DOHH2 (cell line): ENCODE results near the gene RABGAP1L.
A peak's percentile ranks its signal among the peaks of the same experiment; 100 is the strongest.

Experiments used
- H3F3A ChIP-seq: fragments of 200-600 bp; sonication (generic), shearing (Covaris generic); 2 replicates; pipeline ENCODE4 v1.6.0; 2016; ENCODE audit warnings: antibody characterized with exemption, mild to moderate bottlenecking; ENCODE audit not compliant: control insufficient read depth, insufficient read depth
- H3K27ac ChIP-seq: fragments of 200-600 bp; sonication (generic); 2 replicates; pipeline ENCODE4 v1.5.1; 2014; ENCODE audit warnings: low read depth, mild to moderate bottlenecking, low read length, moderate library complexity
- H3K27me3 ChIP-seq: fragments of 200-600 bp; sonication (generic); 2 replicates; pipeline ENCODE4 v1.6.1; 2014; ENCODE audit warnings: mild to moderate bottlenecking, low read length, mixed read lengths; ENCODE audit not compliant: control insufficient read depth
- H3K36me3 ChIP-seq: fragments of 200-600 bp; sonication (generic); 2 replicates; pipeline ENCODE4 v1.6.1; 2014; ENCODE audit warnings: mild to moderate bottlenecking, low read length, moderate library complexity, mixed read lengths; ENCODE audit not compliant: control insufficient read depth
- H3K4me1 ChIP-seq: fragments of 200-600 bp; sonication (generic); 2 replicates; pipeline ENCODE4 v1.6.1; 2014; ENCODE audit warnings: mild to moderate bottlenecking, low read length, mixed read lengths; ENCODE audit not compliant: control insufficient read depth
- H3K4me2 ChIP-seq: fragments of 200-600 bp; sonication (generic); 2 replicates; pipeline ENCODE4 v1.6.0; 2014; ENCODE audit warnings: mild to moderate bottlenecking, low read length, moderate library complexity
- H3K4me3 ChIP-seq: fragments of 200-600 bp; sonication (generic); 2 replicates; pipeline ENCODE4 v1.5.1; 2014; ENCODE audit warnings: mild to moderate bottlenecking, low read length, mixed read lengths
- H3K79me2 ChIP-seq: fragments of 200-600 bp; sonication (generic); 2 replicates; pipeline ENCODE4 v1.6.1; 2014; ENCODE audit warnings: mild to moderate bottlenecking, low read length, mixed read lengths; ENCODE audit not compliant: control insufficient read depth
- H3K9me2 ChIP-seq: fragments of 200-600 bp; sonication (generic); replicated peaks from 2 replicates; pipeline ENCODE4 v1.6.1; 2014; ENCODE audit warnings: mild to moderate bottlenecking, low read length, mixed read lengths; ENCODE audit not compliant: control insufficient read depth
- H3K9me3 ChIP-seq: fragments of 200-600 bp; sonication (generic); 2 replicates; pipeline ENCODE4 v1.6.1; 2014; ENCODE audit warnings: antibody characterized with exemption, low read length, mixed read lengths; ENCODE audit not compliant: control insufficient read depth, insufficient read depth
- H4K20me1 ChIP-seq: fragments of 200-600 bp; sonication (generic); 2 replicates; pipeline ENCODE4 v1.6.0; 2014; ENCODE audit warnings: low read depth, mild to moderate bottlenecking, antibody characterized with exemption, low read length, moderate library complexity; ENCODE audit not compliant: control insufficient read depth, insufficient read depth
- CTCF ChIP-seq: fragments of 200-600 bp; sonication (generic); IDR thresholded peaks from one replicate; pipeline ENCODE4 v1.5.1; 2014; ENCODE audit warnings: antibody characterized with exemption, mild to moderate bottlenecking, low read depth, low read length; ENCODE audit not compliant: poor library complexity, severe bottlenecking
- EZH2phosphoT487 ChIP-seq: fragments of 200-600 bp; sonication (generic); IDR thresholded peaks from 2 replicates; pipeline ENCODE4 v1.6.1; 2017; ENCODE audit warnings: borderline replicate concordance, mild to moderate bottlenecking, antibody characterized with exemption, low read length, moderate library complexity, mixed read lengths

The RABGAP1L gene

GRCh38 chr1:174786760-174787159 lies 627.4 kb downstream of the RABGAP1L start:
- peaks cover 29% of the 10 kb centered on the region for H3K4me1 ChIP-seq
- peaks cover 5% of the 10 kb centered on the region; the same call in 1 of the 2 replicates for H3K36me3 ChIP-seq
- H3K27ac ChIP-seq: no peak overlapping the region
- no peaks in the 10 kb centered on the region for H3F3A ChIP-seq
- H3K79me2 ChIP-seq: no peaks in the 10 kb centered on the region
- no peaks in the 10 kb centered on the region for H3K9me3 ChIP-seq
- H3K27me3 ChIP-seq: no peaks in the 10 kb centered on the region
- H4K20me1 ChIP-seq: no peaks in the 10 kb centered on the region
- no peak overlapping the region for H3K4me2 ChIP-seq
- TF ChIP-seq EZH2phosphoT487 (no peak), CTCF (no peak)
- H3K4me3 ChIP-seq: no peak overlapping the region
- H3K9me2 ChIP-seq: no peaks in the 10 kb centered on the region

- peak overlapping the region; percentile 9; the same call in 1 of the 2 replicates for H3K4me2 ChIP-seq
- H3K27ac ChIP-seq: no peak overlapping the region
- no peaks in the 10 kb centered on the region for H3F3A ChIP-seq
- no peaks in the 10 kb centered on the region for H3K9me2 ChIP-seq
- H3K79me2 ChIP-seq: no peaks in the 10 kb centered on the region
- TF ChIP-seq CTCF: no peak
- no peak for TF ChIP-seq EZH2phosphoT487
- no peak overlapping the region for H3K4me3 ChIP-seq
- H3K27me3 ChIP-seq: no peaks in the 10 kb centered on the region
- peaks cover 32% of the 10 kb centered on the region for H3K4me1 ChIP-seq
- no peaks in the 10 kb centered on the region for H3K9me3 ChIP-seq
- no peaks in the 10 kb centered on the region for H4K20me1 ChIP-seq
- no peaks in the 10 kb centered on the region for H3K36me3 ChIP-seq
These were observed 629.7 kb downstream of the RABGAP1L start for GRCh38 chr1:174788981-174789380.

GRCh38 chr1:174789399-174789798 lies 630.1 kb downstream of the RABGAP1L start:
- no peaks in the 10 kb centered on the region for H3K27me3 ChIP-seq
- no peaks in the 10 kb centered on the region for H3K36me3 ChIP-seq
- TF ChIP-seq EZH2phosphoT487 (no peak), CTCF (no peak)
- H3K9me3 ChIP-seq: no peaks in the 10 kb centered on the region
- H3F3A ChIP-seq: no peaks in the 10 kb centered on the region
- peaks cover 32% of the 10 kb centered on the region for H3K4me1 ChIP-seq
- H3K4me2 ChIP-seq: peak overlapping the region; percentile 9; the same call in 1 of the 2 replicates
- no peak overlapping the region for H3K27ac ChIP-seq
- H3K4me3 ChIP-seq: no peak overlapping the region
- no peaks in the 10 kb centered on the region for H3K9me2 ChIP-seq
- no peaks in the 10 kb centered on the region for H3K79me2 ChIP-seq
- no peaks in the 10 kb centered on the region for H4K20me1 ChIP-seq

- no peak overlapping the region for H3K4me2 ChIP-seq
- no peaks in the 10 kb centered on the region for H3K9me2 ChIP-seq
- no peaks in the 10 kb centered on the region for H3K36me3 ChIP-seq
- no peak overlapping the region for H3K27ac ChIP-seq
- no peaks in the 10 kb centered on the region for H4K20me1 ChIP-seq
- H3K9me3 ChIP-seq: no peaks in the 10 kb centered on the region
- H3K79me2 ChIP-seq: no peaks in the 10 kb centered on the region
- no peaks in the 10 kb centered on the region for H3K27me3 ChIP-seq
- H3K4me3 ChIP-seq: no peak overlapping the region
- TF ChIP-seq EZH2phosphoT487 (no peak), CTCF (no peak)
- peaks cover 32% of the 10 kb centered on the region for H3K4me1 ChIP-seq
- H3F3A ChIP-seq: no peaks in the 10 kb centered on the region
These were observed 632.5 kb downstream of the RABGAP1L start for GRCh38 chr1:174791863-174792262.
